ENCODE data around the gene KCNB1.

KCNB1 gene

DNA sequence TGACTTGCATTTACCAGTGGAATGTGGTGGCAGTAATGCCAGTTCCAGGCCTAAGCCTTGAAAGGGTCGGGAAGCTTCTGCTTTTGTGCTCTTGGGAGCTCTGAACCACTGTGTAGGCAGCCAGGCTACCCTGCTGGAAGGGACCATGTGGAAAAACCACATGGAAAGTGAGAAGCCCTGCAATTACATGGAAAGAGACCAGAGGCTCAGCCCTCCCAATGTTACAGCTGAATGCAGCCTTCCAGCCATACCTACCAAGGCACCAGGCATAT, 14.9 kb upstream of the KCNB1 start:
- no peak for DNase-seq (ENCODE audit: low read depth)

GRCh38 chr20:49496553-49497397, 14.3 kb upstream of the KCNB1 start:
- no peak for DNase-seq (ENCODE audit: low read depth)

DNA sequence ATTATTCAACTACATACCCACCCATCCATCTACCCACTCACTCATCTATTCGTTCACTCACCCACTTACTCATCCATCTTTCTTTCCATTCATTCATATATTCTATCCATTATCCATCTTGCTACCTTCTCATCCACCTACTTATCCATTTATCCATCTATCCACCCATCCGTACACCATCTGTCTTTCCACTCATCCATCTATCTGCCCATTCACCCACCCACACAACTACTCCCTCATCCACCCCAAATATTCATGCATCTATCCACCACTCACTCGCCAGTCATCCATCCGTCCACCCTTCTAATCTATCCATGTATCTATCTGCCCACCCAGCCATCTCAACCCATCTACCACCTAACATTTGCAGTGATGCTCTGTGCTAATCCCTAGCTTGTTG, 13.6 kb upstream of the KCNB1 start:
- DNase-seq (ENCODE audit: low read depth): no peak

DNA sequence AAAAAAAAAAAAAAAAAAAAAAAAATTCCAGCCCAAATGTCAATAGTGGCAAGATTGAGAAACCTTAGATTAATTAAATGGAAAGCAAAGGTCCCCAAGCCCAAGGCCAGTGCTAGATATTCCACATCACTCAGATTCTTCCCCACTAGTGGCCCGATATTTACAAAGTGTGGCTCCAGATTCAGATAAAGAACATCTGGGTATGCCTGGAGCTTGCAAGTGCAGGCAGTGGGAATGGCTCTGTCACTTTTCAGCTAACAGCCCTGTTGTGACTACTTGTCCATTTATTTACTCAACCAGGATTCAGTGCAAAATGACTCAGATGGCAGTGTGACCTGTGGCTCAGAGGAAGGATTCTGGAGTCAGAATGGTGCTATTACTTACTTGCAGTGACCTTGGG, 8.2 kb upstream of the KCNB1 start:
- no peak for DNase-seq (ENCODE audit: low read depth)

- no peak for DNase-seq (ENCODE audit: low read depth)
These were observed 7.2 kb upstream of the KCNB1 start for GRCh38 chr20:49489688-49490087.

DNA sequence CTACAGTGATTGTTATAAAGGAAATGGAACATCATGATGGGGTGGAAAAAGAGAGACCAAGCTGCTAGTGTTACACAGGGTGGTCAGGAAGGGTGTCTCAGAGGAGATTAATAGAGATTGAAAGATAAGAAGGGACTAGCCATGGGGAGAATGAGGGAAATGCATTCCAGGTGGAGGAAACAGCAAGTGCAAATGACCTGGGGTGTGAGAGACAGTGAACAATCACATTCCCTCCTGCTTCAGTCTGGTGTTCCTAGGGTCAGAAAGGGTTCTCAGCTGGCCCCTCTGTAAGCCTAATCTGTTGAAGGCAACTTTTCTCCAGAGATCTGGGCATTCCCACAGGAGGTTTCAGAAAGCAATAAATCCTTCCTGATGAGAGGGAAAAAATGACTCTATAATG, 3.6 kb upstream of the KCNB1 start:
- no peak for DNase-seq (ENCODE audit: low read depth)

DNA sequence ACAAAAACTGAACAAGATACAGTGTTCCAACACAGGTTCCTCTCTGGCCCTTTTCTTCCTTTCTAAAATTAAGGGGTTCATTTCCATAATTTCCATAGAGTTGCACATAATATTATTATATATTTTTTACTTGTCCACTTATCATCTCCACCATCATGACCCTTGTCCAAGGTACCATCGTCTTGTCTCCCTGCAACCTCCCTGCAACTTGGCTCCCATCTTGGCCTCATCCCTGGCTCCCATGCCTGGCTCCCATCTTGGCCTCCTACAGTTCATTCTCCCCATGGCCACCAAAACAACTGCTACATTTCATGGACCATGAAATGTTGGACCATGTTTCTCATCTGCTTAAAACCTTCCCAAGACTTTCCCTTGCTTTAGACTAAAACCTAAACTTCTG, 3.1 kb upstream of the KCNB1 start:
- DNase-seq (ENCODE audit: low read depth): no peak

GRCh38 chr20:49484180-49485140, 2.0 kb upstream of the KCNB1 start:
- peak; percentile 10 for DNase-seq (ENCODE audit: low read depth)

GRCh38 chr20:49483696-49484123, 1.2 kb upstream of the KCNB1 start:
- no peak for DNase-seq (ENCODE audit: low read depth)

DNA sequence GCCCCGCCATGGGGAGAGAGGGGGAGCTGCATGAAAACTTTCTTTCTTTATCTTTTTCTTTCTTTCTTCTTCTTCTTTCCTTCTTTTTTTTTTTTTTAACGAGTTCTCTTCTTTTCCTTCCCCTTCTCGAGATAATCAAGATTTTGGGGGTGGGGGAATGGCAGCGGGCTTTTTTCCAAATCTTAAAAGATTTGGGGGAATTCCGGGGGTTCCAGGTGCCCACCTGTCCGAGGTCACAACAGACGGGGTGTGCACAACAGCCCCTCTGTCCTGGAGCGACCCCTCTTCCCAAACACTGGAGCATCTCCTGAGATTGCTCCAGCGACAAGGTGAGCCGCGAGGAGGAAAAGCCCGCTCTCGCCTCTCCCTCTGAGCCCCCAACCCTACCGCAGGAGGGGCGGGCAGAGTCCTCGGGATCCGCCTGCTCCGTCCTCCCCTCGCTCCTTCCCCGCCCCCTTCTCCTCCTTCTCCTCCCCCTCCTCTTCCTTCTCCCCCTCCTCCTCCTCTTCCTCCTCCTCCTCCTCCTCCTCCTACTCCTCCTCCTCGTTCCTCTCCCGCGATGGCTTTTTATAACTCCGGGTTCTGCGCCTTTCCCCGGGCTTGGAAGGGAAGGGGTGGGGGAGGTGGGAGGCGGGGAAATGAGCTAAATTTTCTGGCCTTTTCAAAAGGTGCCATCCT, 689 bp upstream of the KCNB1 start:
- DNase-seq (ENCODE audit: low read depth): no peak

DNA sequence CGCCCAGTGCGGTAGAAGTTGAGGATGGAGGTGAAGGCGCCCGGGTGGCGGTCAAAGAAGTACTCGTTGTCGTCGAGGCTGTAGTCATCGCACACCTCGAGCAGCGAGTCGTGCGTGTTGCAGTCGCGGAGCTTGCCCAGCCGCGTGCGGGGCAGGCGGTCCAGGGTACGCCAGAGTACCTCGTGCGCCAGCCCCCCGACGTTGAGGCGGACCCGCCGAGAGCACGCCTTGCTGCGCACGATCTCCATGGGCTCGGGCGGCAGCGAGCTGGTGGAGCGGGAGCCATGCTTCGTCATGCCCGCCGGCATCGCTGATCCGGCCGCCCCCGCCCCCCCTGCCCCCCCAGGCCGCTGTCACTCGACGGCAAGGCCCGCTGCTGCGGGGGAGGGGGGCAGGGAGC, 295 bp downstream of the KCNB1 start:
- no peak for DNase-seq (ENCODE audit: low read depth)

DNA sequence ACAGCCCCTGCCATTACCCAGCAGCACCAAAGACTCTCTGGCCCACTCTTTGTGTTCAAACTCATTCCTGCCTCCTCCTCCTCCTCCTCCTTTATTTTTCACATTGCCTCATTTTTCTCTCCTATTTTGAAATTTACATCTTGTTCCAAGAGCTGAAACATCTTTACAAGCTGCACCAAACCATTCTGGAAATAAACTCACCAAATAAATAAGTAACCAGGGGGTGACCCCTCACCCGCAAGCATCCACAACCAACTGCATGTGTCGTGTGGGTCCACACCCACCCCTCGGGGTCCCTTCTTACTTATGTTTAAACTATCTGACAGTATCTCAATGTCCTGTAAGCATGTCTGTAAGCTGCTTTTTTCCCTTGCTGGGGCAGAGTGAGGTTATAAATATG, 1.4 kb downstream of the KCNB1 start:
- no peak for DNase-seq (ENCODE audit: low read depth)

- DNase-seq (ENCODE audit: low read depth): no peak
These were observed 2.2 kb downstream of the KCNB1 start for GRCh38 chr20:49480236-49480635.

DNA sequence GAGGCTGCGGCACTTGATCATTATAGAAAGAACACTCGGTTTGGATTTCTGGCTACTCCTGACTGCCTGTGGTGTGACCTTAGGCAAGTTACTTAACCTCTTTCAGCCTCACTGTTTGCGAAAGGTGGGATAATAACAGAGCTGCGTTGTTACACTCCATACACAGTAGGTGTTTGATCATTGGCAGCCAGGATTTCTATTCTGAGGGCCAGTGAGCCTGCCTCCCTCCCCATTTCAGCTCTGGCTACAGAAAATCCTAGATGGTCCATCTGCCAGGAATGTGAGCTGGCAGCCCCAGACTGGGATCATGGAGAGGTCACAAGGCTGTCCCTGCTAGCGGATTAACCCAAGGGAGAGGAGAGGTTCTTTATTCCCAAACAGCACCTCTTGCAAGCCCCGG, 2.7 kb downstream of the KCNB1 start:
- no peak for DNase-seq (ENCODE audit: low read depth)

DNA sequence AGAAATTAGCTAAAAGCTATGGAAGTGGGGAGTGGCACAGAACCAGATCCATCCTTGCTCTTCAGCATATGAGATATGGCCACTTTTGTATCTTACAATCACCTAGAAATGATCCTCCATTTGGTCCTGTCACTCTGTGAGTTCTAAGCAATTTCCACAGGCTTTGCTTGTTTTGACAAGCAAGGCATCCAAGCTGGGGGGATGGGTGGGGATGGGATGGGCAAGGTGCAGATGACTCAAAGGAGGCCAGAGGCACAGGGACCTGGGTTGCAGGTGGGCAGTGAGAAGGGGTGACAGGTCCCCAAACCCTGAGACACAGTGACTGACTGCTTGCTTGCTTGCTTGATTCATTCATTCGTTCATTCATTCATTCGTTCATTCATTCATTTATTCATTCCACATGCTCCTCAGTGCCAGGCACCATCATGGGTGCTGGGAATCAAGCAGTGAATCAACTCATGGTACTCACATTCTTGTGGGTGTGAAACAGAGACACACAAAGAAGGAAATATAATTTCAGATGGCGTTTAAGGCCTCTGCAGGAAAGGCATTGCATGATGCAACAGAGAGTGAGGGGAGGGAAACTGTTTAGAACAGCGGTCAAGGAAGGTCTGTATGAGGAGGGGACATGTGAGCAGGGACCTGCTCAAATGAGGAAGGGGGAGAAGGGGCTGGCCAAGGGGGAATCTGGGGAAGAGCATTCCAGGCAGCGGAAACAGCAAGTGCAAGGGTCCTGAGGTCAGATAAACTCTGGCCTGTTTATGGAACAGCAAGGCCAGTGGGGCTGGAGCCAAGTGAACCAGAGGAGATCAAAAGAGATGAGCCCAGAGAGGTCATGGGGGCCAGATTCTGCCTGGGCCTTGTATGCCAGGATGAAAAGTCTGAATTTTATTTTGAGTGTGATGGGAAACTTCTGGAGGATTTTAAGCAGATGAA, 3.4 kb downstream of the KCNB1 start:
- no peak for DNase-seq (ENCODE audit: low read depth)

GRCh38 chr20:49478266-49478665, 4.2 kb downstream of the KCNB1 start:
- DNase-seq (ENCODE audit: low read depth): no peak

- no peak for DNase-seq (ENCODE audit: low read depth)
These were observed 5.3 kb downstream of the KCNB1 start for GRCh38 chr20:49477200-49477599.

GRCh38 chr20:49476016-49476355, 6.5 kb downstream of the KCNB1 start:
- DNase-seq (ENCODE audit: low read depth): no peak

DNA sequence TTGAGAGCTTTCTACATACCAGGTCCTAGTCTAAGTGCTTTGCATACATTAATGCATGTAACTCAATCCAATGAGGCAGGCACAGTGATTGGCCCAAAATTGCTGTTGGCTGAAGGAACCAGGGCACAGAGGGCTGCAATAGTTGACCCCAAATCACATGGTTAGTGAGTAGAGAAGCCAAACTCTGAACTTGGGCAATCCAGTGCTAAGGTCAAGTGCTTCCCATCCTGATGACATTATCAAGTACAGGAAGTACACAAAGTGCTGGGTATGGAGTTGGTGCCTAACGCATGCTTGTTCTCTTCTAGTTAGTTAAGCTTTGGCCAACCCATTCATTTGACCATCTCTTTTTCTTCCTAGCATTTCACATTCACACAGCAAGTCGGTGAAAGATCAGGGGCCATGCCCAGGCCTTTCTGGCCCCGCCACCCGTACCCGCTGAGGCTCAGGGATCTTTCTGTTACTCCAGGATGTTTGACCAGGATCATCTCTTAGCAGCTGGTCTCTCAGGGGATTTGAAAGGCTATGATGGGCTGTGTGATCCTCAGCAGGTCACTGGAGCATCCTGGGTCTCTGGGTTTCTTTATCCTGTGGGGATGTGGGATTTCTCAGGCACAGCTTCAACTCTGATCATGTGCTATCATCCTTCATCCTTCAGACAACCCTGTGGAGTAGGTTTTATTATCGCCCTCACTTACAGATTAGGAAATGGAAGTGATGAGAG, 7.0 kb downstream of the KCNB1 start:
- DNase-seq (ENCODE audit: low read depth): no peak

DNA sequence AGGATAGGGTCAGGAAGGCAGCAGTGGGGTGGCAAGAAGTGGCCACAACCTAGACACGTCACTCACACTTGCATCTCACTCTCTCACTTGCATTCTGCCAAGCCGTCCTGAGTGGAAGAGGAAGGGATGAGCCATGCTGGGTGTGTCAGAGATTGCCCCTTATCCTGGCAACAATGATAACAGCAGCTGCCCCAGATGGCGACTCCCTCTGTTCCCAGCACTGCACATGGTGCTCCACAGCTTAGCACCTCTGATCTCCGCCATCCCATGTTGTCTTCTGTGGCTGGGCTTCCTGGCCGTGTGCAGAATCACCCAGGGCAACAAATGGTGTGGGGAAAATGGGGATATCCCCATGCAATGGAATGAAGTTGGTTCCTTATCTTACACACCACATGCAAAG, 11.1 kb downstream of the KCNB1 start:
- no peak for DNase-seq (ENCODE audit: low read depth)

DNA sequence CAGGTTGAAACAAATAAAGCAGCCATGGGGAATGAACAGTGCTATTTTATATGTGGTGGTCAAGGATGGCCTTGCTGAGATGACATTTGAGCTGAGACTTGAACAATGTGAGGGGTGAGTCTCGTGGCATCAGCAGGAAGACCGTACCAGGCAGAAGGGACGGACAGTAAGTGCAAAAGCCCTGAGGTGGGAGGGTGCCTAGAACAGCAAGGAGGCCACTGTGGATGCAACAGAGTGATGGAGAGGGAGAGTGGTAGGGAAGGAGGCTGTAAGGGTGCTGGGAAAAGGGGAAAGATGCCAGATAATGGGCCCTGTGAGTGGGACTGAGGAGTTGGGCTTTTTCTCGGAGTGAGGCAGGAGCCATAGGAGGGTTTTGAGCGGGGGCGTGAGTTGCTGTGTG, 11.5 kb downstream of the KCNB1 start:
- DNase-seq (ENCODE audit: low read depth): no peak

All from non-pigmented ciliary epithelial cell (primary cell).